ENCODE data around the gene PDE4D.

- TF ChIP-seq POLR2A (IDR thresholded peaks at IDR 0.05; ENCODE audit: low read depth, low read length) (no peak), TAF1 (IDR thresholded peaks at IDR 0.05; ENCODE audit: low read depth, low read length) (no peak), SPI1 (IDR thresholded peaks at IDR 0.05; ENCODE audit: low read depth, low read length) (no peak)
Observed at GRCh38 chr5:59279979-59280378, 613.5 kb downstream of the PDE4D start.
